PC-3 (cell line): ENCODE results near the gene SLC34A1. TPM values are rescaled to one million over a fixed set of nuclear protein-coding genes. Genes with fewer than 3 reads are reported as not detected.

Experiments
- ATAC-seq: fragments of 200-7000 bp; cut with Tn5 transposase; 2 replicates; pipeline ENCODE4 v1.9.1; 2020; ENCODE audit warnings: mild to moderate bottlenecking, moderate library complexity
- BruUV-seq: library from RNA; stranded (reverse); fragments of 400-500 nt; replicated peaks from 2 replicates; lab custom pipeline; 2021; lab: Mats Ljungman, UMichigan
- CTCF ChIA-PET: fragments of 300-600 bp; sonication (Branson Sonifier 250); formaldehyde crosslinking; loops from one replicate; lab custom pipeline; 2022; ENCODE audit warnings: antibody characterized with exemption; lab: Charles Lee
- POLR2A ChIA-PET: fragments of 300-600 bp; sonication (Branson Sonifier 250); formaldehyde crosslinking; loops from one replicate; lab custom pipeline; 2022; ENCODE audit warnings: antibody characterized with exemption; ENCODE audit not compliant: unreplicated experiment; lab: Charles Lee
- DNase-seq: peaks from one replicate; pipeline ENCODE4 v3.0.0-alpha.2; 2015
- H2AFZ ChIP-seq: fragments of 300-600 bp; sonication (generic); 2 replicates; pipeline ENCODE4 v1.6.0; 2016; ENCODE audit warnings: antibody characterized with exemption, low read length
- H3F3A ChIP-seq: fragments of 300-600 bp; sonication (generic); one replicate; pipeline ENCODE4 v1.6.0; 2017; ENCODE audit warnings: antibody characterized with exemption, low read length, control low read depth, mild to moderate bottlenecking; ENCODE audit not compliant: unreplicated experiment
- H3K27ac ChIP-seq: fragments of 300-600 bp; sonication (generic); 2 replicates; pipeline ENCODE4 v1.5.1; 2016; ENCODE audit warnings: mild to moderate bottlenecking, low read length
- H3K27me3 ChIP-seq: fragments of 300-600 bp; sonication (generic); 2 replicates; pipeline ENCODE4 v1.6.1; 2016; ENCODE audit warnings: low read length, mixed read lengths
- H3K36me3 ChIP-seq: fragments of 300-600 bp; sonication (generic); 2 replicates; pipeline ENCODE4 v1.6.1; 2016; ENCODE audit warnings: low read depth, mixed run types, low read length, mixed read lengths
- H3K4me1 ChIP-seq: fragments of 300-600 bp; sonication (generic); 2 replicates; pipeline ENCODE4 v1.5.1; 2016; ENCODE audit warnings: low read length; ENCODE audit not compliant: insufficient read depth
- H3K4me2 ChIP-seq: fragments of 300-600 bp; sonication (generic); 2 replicates; pipeline ENCODE4 v1.6.0; 2016; ENCODE audit warnings: low read length
- H3K4me3 ChIP-seq: fragments of 300-600 bp; sonication (generic); 2 replicates; pipeline ENCODE4 v1.5.1; 2016; ENCODE audit warnings: mild to moderate bottlenecking, low read length, mixed read lengths
- H3K79me2 ChIP-seq: fragments of 300-600 bp; sonication (generic); 2 replicates; pipeline ENCODE4 v1.6.1; 2017; ENCODE audit warnings: low read length, mixed read lengths
- H3K9ac ChIP-seq: fragments of 300-600 bp; sonication (generic); 2 replicates; pipeline ENCODE4 v1.6.0; 2016; ENCODE audit warnings: mild to moderate bottlenecking, low read length
- H3K9me2 ChIP-seq: fragments of 300-600 bp; sonication (generic); replicated peaks from 2 replicates; pipeline ENCODE4 v1.6.1; 2016; ENCODE audit warnings: mixed run types, low read length, mixed read lengths
- H3K9me3 ChIP-seq: fragments of 300-600 bp; sonication (generic); 2 replicates; pipeline ENCODE4 v1.6.1; 2016; ENCODE audit warnings: low read length, mixed read lengths
- H4K20me1 ChIP-seq: fragments of 300-600 bp; sonication (generic); 2 replicates; pipeline ENCODE4 v1.6.1; 2016; ENCODE audit warnings: low read length, mixed read lengths
- EZH2 ChIP-seq: fragments of 300-600 bp; sonication (generic); IDR thresholded peaks from one replicate; pipeline ENCODE4 v1.6.1; 2017; ENCODE audit warnings: antibody characterized with exemption, mild to moderate bottlenecking, low read length; ENCODE audit not compliant: unreplicated experiment
- EZH2phosphoT487 ChIP-seq: fragments of 300-600 bp; sonication (generic); IDR thresholded peaks from 2 replicates; pipeline ENCODE4 v1.6.1; 2018; ENCODE audit warnings: mild to moderate bottlenecking, antibody characterized with exemption, low read length, borderline replicate concordance
- intact Hi-C: fragments of 100-400 bp; cut with micrococcal nuclease; formaldehyde crosslinking; loops from 2 replicates; pipeline ENCODE4 v1.9.0; 2023
- total RNA-seq: library from RNA; depleted of rRNA; stranded (reverse); fragments of >200 nt; gene quantifications from 2 replicates; pipeline ENCODE4 v1.2.3, GENCODE V29; 2014
- TF ChIP-seq, protein P1 (sequence below): fragments of 300-600 bp; sonication (generic); conservative IDR thresholded peaks from 2 replicates; pipeline ENCODE4 v1.5.1; 2017; ENCODE audit warnings: antibody characterized with exemption, low read depth, mild to moderate bottlenecking, low read length

SLC34A1 gene
- total RNA-seq, 1 experiment from 2014 or later = 0.07 TPM

DNA sequence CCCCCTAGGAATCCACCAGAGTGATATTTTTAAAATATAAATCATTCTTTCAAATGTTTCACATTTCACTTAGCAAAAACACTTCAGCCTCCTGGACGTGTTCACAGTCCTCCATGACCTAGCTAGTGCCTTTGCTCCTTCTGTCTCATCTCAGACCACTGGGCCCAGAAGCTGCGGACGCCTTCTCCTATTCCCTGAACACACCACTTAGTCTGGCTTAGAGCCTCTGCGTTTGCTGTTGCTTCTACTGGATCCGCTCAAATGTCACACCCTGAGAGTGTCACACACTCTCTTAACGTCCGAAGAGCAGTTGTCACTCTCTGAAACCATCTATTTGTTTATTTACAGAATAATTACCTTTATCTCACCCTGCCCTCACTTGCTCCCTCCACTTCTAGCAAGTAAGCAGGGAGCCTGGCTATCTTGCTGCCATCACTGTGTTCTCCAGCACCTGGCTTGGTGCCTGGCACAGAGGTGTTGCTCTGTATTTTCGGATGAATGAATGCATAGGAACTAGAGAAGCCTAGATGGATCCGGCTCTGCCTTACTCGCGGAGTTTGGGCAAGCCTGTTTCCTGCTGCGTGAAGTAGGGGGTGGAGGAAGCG lies 41.1 kb downstream of the SLC34A1 start:
- Histone ChIP-seq H3K79me2 (peaks cover 31% of the 10 kb centered on the region), H4K20me1 (0 out of 2 replicates have a peak, but pooled peaks cover 5% of the 10 kb centered on the region), H3K9me2 (no peaks in the 10 kb centered on the region), H3K4me1 (peaks cover 19% of the 10 kb centered on the region), H3K27ac (peak overlapping the region; percentile 72), H3K4me3 (peak overlapping the region; percentile 72), H3F3A (no peaks in the 10 kb centered on the region), H3K27me3 (no peaks in the 10 kb centered on the region), H3K9ac (peak overlapping the region; percentile 57), H3K9me3 (no peaks in the 10 kb centered on the region), H3K36me3 (no peaks in the 10 kb centered on the region), H2AFZ (peak overlapping the region; percentile 74), H3K4me2 (peak overlapping the region; percentile 77)
- ATAC-seq (no peak), DNase-seq (no peak)
- ChIA-PET POLR2A (no interaction called here), CTCF (interaction anchor here (0.9 to 2.3 kb wide), 4 partner anchors 22 to 55 kb away, joined by 8 to 32 read pairs (median 12); no protein-coding TSS in a partner anchor)
- TF ChIP-seq, protein P1, sequence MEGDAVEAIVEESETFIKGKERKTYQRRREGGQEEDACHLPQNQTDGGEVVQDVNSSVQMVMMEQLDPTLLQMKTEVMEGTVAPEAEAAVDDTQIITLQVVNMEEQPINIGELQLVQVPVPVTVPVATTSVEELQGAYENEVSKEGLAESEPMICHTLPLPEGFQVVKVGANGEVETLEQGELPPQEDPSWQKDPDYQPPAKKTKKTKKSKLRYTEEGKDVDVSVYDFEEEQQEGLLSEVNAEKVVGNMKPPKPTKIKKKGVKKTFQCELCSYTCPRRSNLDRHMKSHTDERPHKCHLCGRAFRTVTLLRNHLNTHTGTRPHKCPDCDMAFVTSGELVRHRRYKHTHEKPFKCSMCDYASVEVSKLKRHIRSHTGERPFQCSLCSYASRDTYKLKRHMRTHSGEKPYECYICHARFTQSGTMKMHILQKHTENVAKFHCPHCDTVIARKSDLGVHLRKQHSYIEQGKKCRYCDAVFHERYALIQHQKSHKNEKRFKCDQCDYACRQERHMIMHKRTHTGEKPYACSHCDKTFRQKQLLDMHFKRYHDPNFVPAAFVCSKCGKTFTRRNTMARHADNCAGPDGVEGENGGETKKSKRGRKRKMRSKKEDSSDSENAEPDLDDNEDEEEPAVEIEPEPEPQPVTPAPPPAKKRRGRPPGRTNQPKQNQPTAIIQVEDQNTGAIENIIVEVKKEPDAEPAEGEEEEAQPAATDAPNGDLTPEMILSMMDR = no peak
- TF ChIP-seq EZH2phosphoT487 (no peak), EZH2 (no peak)
- no TSS peak for BruUV-seq
- intact Hi-C loops = no loop called here

DNA sequence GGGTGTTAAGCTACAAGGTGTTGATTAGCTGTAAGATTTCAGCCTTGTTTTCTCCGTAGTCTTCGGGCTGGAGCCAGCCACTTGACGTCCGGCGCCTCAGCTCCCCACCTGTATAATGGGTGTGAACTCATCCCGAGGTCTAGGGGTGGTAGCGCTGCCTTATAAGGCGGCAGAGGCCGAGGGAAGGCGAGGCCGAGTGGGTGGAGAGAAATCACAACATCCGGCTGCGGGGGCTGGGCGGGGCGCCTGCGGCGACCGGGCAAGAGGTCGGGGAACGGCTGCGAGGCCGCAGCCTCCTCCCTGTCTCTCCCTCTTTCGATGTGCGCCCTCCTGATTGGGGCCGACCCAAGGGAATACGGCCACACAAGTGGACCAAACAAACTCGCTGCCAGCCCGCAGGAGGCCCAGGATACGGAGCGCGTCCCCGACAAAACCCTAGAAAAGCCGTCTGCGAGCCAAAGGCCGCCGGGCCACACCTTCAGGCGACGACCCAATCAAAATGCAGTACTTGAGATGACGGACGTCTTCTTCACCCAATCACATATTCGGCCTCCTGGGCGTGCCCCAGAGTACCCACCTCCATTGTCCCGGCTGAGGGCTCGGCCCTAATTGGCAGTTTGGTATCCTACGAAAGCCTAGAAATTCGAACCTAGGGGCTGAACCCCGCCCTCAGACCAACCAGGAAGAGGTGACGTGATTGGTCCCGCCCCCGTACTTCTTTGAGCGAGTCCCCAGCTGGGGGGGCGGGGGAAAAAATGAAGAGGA lies 41.7 kb downstream of the SLC34A1 start:
- Histone ChIP-seq H3K9ac (peak overlapping the region; percentile 57), H3K27me3 (no peaks in the 10 kb centered on the region), H4K20me1 (0 out of 2 replicates have a peak, but pooled peaks cover 5% of the 10 kb centered on the region), H3K4me2 (peak overlapping the region; percentile 77), H3K4me3 (peak overlapping the region; percentile 72), H2AFZ (peak overlapping the region; percentile 74), H3K36me3 (no peaks in the 10 kb centered on the region), H3K9me3 (no peaks in the 10 kb centered on the region), H3K4me1 (peaks cover 19% of the 10 kb centered on the region), H3K9me2 (no peaks in the 10 kb centered on the region), H3F3A (no peaks in the 10 kb centered on the region), H3K79me2 (peaks cover 31% of the 10 kb centered on the region), H3K27ac (peak overlapping the region; percentile 72)
- peak; percentile 91 for ATAC-seq
- intact Hi-C loops = loop anchor here (2.0 kb wide), 3 partner anchors 21 to 29 kb away; partner anchors contain the start of gene PRR7
- no peak for TF ChIP-seq EZH2phosphoT487
- TF ChIP-seq, protein P1 = no peak
- no peak for TF ChIP-seq EZH2
- TSS peak; percentile 93 for BruUV-seq
- peak; percentile 100 for DNase-seq
- POLR2A ChIA-PET = interaction anchor here (0.5 to 1.0 kb wide), 10 partner anchors 16 to 972 kb away, joined by 3 to 16 read pairs (median 7); no protein-coding TSS in a partner anchor
- CTCF ChIA-PET = interaction anchor here (0.6 to 2.3 kb wide), 10 partner anchors 20 to 978 kb away, joined by 4 to 32 read pairs (median 8); partner anchors contain the start of gene PRR7
